Muscle of leg (tissue), 11 donors: ENCODE data around the gene CNTD1. TPM values are rescaled to one million over a fixed set of nuclear protein-coding genes. Genes with fewer than 3 reads are reported as not detected.
"Not testable (repeated sequence)": the region's sequence is repeated elsewhere in the genome, so short reads cannot be mapped to it uniquely, and the experiment has no call there.

Experiments used
- DNase-seq: peaks from one replicate; pipeline ENCODE4 v3.0.0; 2013
- H3K27ac ChIP-seq: one replicate; pipeline ENCODE4 v1.5.1; 2013; ENCODE audit warnings: mild to moderate bottlenecking, low read length, control low read depth
- H3K27me3 ChIP-seq: one replicate; pipeline ENCODE4 v1.6.1; 2013; ENCODE audit warnings: low read length; ENCODE audit not compliant: control insufficient read depth, insufficient read depth
- H3K36me3 ChIP-seq: one replicate; pipeline ENCODE4 v1.6.1; 2013; ENCODE audit warnings: low read length; ENCODE audit not compliant: control insufficient read depth, insufficient read depth
- H3K4me1 ChIP-seq: one replicate; pipeline ENCODE4 v1.6.1; 2013; ENCODE audit warnings: low read length; ENCODE audit not compliant: control insufficient read depth, insufficient read depth
- H3K4me3 ChIP-seq: one replicate; pipeline ENCODE4 v1.5.1; 2013; ENCODE audit warnings: low read length, control low read depth
- H3K9me3 ChIP-seq: replicated peaks from 2 replicates; pipeline ENCODE4 v1.6.1; 2013; ENCODE audit warnings: low read depth, low read length; ENCODE audit not compliant: control insufficient read depth
- WGBS: methylation state at CpG from one replicate; pipeline ENCODE4 v1.1.5; 2013; ENCODE audit warnings: missing lambda C conversion rate; ENCODE audit not compliant: insufficient coverage; 5-methylcytosine and 5-hydroxymethylcytosine counted together
- polyA plus RNA-seq, 8 donors: library from polyadenylated mRNA; unstranded; fragments of 120-200 nt; gene quantifications; one replicate each; pipeline versions ENCODE4 v1.2.1 to v1.2.3, GENCODE V29; 2013; ENCODE audit warnings: inconsistent platforms in 1 of 8, low replicate concordance in 1 of 8; ENCODE audit not compliant: insufficient read length in 8 of 8, insufficient read depth in 1 of 8
- total RNA-seq: library from RNA; stranded (reverse); fragments of 120-200 nt; gene quantifications from one replicate; pipeline ENCODE4 v1.2.4, GENCODE V29; 2013

The CNTD1 gene
- total and polyA plus RNA-seq, 9 donors = 0.04 to 1.6 (median 0.79) TPM

GRCh38 chr17:42853004-42853403, 54.3 kb downstream of the CNTD1 start:
- Histone ChIP-seq H3K27me3 (no peaks in the 10 kb centered on the region), H3K36me3 (no peaks in the 10 kb centered on the region), H3K9me3 (no peaks in the 10 kb centered on the region), H3K27ac (peak overlapping the region; percentile 20), H3K4me3 (peak overlapping the region; percentile 24), H3K4me1 (peaks cover 30% of the 10 kb centered on the region)
- WGBS = 33% methylated on average over 1 of the region's 4 CpGs
- peak; percentile 40 for DNase-seq

DNA sequence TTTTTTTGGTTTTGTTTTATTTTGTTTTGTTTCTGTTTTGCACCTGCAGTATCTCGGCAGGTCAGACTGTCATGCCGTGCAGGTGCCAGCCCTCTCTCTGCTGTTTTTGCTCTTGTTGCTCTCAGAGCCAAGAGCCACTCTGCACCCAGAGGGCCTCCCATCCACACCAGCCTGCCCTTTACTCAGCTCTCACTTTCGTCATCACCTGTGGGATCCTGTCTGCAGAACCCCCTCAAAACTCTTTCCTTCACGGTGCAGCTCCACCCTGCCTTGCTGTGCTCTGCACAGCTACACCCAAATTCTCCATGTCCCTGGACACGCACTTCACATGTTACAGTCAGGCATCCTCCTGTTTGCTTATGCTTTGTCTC, 54.9 kb downstream of the CNTD1 start:
- Histone ChIP-seq H3K36me3 (no peaks in the 10 kb centered on the region), H3K9me3 (no peaks in the 10 kb centered on the region), H3K27me3 (no peaks in the 10 kb centered on the region), H3K4me3 (peak overlapping the region; percentile 5), H3K4me1 (peaks cover 30% of the 10 kb centered on the region), H3K27ac (no peak overlapping the region)
- no peak for DNase-seq
- 61% methylated on average over 5 of the region's 5 CpGs for WGBS

GRCh38 chr17:42853968-42854790, 55.5 kb downstream of the CNTD1 start:
- no peak overlapping the region for H3K27ac ChIP-seq
- peak overlapping the region; percentile 5 for H3K4me3 ChIP-seq
- H3K36me3 ChIP-seq = no peaks in the 10 kb centered on the region
- no peaks in the 10 kb centered on the region for H3K9me3 ChIP-seq
- H3K4me1 ChIP-seq = peaks cover 30% of the 10 kb centered on the region
- H3K27me3 ChIP-seq = no peaks in the 10 kb centered on the region
- 84% methylated on average over 12 of the region's 15 CpGs for WGBS
- no peak for DNase-seq

DNA sequence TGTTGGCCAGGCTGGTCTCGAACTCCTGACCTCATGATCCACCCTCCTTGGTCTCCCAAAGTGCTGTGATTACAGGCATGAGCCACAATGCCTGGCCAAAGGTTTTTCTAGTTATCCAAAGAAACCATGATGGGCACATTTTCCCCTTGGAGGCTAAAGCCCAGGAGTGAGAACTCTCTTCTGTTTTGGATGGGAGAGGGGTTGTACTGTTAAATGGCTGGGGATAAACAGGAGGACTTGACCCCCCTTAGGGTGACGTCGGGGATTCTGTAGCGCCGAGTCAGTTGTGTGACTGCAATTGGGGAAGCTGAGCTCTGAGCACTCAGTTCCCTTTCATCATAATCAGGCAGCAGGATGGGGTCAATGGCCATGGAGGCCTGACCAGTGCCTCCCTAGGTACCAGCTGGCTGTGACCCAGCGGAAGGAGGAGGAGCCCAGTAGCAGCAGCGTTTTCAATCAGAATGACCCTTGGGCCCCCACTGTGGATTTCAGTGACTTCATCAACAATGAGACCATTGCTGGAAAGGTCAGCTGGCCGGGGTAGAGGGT, 56.5 kb downstream of the CNTD1 start:
- DNase-seq = no peak
- no peak overlapping the region for H3K27ac ChIP-seq
- no peaks in the 10 kb centered on the region for H3K36me3 ChIP-seq
- H3K4me1 ChIP-seq = peaks cover 24% of the 10 kb centered on the region
- no peaks in the 10 kb centered on the region for H3K9me3 ChIP-seq
- 63% methylated on average over 5 of the region's 8 CpGs for WGBS
- no peaks in the 10 kb centered on the region for H3K27me3 ChIP-seq
- H3K4me3 ChIP-seq = no peak overlapping the region

GRCh38 chr17:42856093-42856492, 57.4 kb downstream of the CNTD1 start:
- WGBS = no CpG with 5 or more reads among the region's 8 CpGs

DNA sequence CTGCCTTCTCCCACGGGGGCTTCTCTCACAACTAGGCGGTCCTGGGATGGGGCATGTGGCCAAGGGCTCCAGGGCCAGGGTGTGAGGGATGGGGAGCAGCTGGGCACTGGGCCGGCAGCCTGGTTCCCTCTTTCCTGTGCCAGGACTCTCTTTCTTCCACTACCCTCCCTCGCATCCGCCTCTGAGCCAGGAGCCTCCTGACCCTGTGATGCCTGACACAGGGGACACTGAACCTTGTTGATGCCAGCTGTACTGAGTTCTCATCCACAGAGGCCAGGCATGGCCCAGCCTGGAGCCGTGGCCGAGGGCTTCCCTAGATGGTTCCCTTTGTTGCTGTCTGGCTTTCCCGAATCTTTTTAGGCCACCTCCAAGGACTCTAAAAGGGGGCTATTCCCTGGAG, 57.9 kb downstream of the CNTD1 start:
- DNase-seq, H3K27ac ChIP-seq, H3K27me3 ChIP-seq, H3K4me3 ChIP-seq, H3K36me3 ChIP-seq, H3K9me3 ChIP-seq: not testable (repeated sequence)
- H3K4me1 ChIP-seq = peaks cover 14% of the 10 kb centered on the region
- 92% methylated on average over 5 of the region's 8 CpGs for WGBS

More at GRCh38 chr17:42856093-42856492, 57.4 kb downstream of the CNTD1 start:
- H3K27ac ChIP-seq, H3K36me3 ChIP-seq, DNase-seq, H3K27me3 ChIP-seq, H3K9me3 ChIP-seq, H3K4me3 ChIP-seq: not testable (repeated sequence)
- peaks cover 17% of the 10 kb centered on the region for H3K4me1 ChIP-seq

- no peak overlapping the region for H3K4me3 ChIP-seq
- no peak for DNase-seq
- H3K4me1 ChIP-seq = peaks cover 14% of the 10 kb centered on the region
- H3K9me3 ChIP-seq = no peaks in the 10 kb centered on the region
- H3K27me3 ChIP-seq = no peaks in the 10 kb centered on the region
- WGBS = no CpG with 5 or more reads among the region's 1 CpG
- no peaks in the 10 kb centered on the region for H3K36me3 ChIP-seq
- no peak overlapping the region for H3K27ac ChIP-seq
Observed at GRCh38 chr17:42857389-42857788, 58.7 kb downstream of the CNTD1 start.

Other genes with a start within 250 kb of the CNTD1 start
- gene HSD17B1, start 245.9 kb upstream of the CNTD1 start, total RNA-seq = 1.9 TPM
- gene HSD17B1, start 245.9 kb upstream of the CNTD1 start, polyA plus RNA-seq = 1 to 10 TPM; 2.2 to 3.2 (median 2.6) TPM
- 13.0 TPM for gene COASY, start 236.7 kb upstream of the CNTD1 start, total RNA-seq
- gene COASY, start 236.7 kb upstream of the CNTD1 start, polyA plus RNA-seq = 10 to 100 TPM; 25.5 to 33.5 (median 28.7) TPM
- 16.6 TPM for gene MLX, start 231.8 kb upstream of the CNTD1 start, total RNA-seq
- 10 to 100 TPM; 31.5 to 39.6 (median 35.5) TPM for gene MLX, start 231.8 kb upstream of the CNTD1 start, polyA plus RNA-seq
- gene PSMC3IP, start 221.1 kb upstream of the CNTD1 start, total RNA-seq = 5.4 TPM
- gene PSMC3IP, start 221.1 kb upstream of the CNTD1 start, polyA plus RNA-seq = 10 to 100 TPM; 10.5 to 13.5 (median 11.9) TPM
- 39.1 TPM for gene RETREG3, start 189.5 kb upstream of the CNTD1 start, total RNA-seq
- gene RETREG3, start 189.5 kb upstream of the CNTD1 start, polyA plus RNA-seq = 10 to 100 TPM; 27.6 to 36.1 (median 30.7) TPM
- 22.2 TPM for gene TUBG1, start 189.2 kb upstream of the CNTD1 start, total RNA-seq
- gene TUBG1, start 189.2 kb upstream of the CNTD1 start, polyA plus RNA-seq = 10 to 100 TPM; 30.7 to 43.5 (median 38.2) TPM
- gene TUBG2, start 139.6 kb upstream of the CNTD1 start, total RNA-seq = 8.7 TPM
- gene TUBG2, start 139.6 kb upstream of the CNTD1 start, polyA plus RNA-seq = 10 to 100 TPM in 7 of 8 donors, 1 to 10 TPM in 1; 10.0 to 19.2 (median 14.1) TPM
- 44.1 TPM for gene PLEKHH3, start 121.9 kb upstream of the CNTD1 start, total RNA-seq
- 10 to 100 TPM; 27.2 to 57.5 (median 40.6) TPM for gene PLEKHH3, start 121.9 kb upstream of the CNTD1 start, polyA plus RNA-seq
- gene CCR10, start 117.0 kb upstream of the CNTD1 start, total RNA-seq = 1.0 TPM
- gene CCR10, start 117.0 kb upstream of the CNTD1 start, polyA plus RNA-seq = 1 to 10 TPM; 1.2 to 2.9 (median 1.5) TPM
- gene CNTNAP1, start 116.3 kb upstream of the CNTD1 start, total RNA-seq = 8.1 TPM
- gene CNTNAP1, start 116.3 kb upstream of the CNTD1 start, polyA plus RNA-seq = 10 to 100 TPM in 6 of 8 donors, 1 to 10 TPM in 2; 9.0 to 15.7 (median 13.1) TPM
- 20.4 TPM for gene EZH1, start 53.8 kb upstream of the CNTD1 start, total RNA-seq
- 10 to 100 TPM; 15.6 to 21.8 (median 18.0) TPM for gene EZH1, start 53.8 kb upstream of the CNTD1 start, polyA plus RNA-seq
- 35.9 TPM for gene RAMP2, start 37.6 kb upstream of the CNTD1 start, total RNA-seq
- 10 to 100 TPM; 56.8 to 87.2 (median 73.2) TPM for gene RAMP2, start 37.6 kb upstream of the CNTD1 start, polyA plus RNA-seq
- gene VPS25, start 25.4 kb upstream of the CNTD1 start, total RNA-seq = 41.0 TPM
- gene VPS25, start 25.4 kb upstream of the CNTD1 start, polyA plus RNA-seq = 10 to 100 TPM; 28.7 to 40.0 (median 32.6) TPM
- 0.09 TPM for gene WNK4, start 18.3 kb upstream of the CNTD1 start, total RNA-seq
- 1 to 10 TPM in 3 of 8 donors, under 1 TPM in 5; 0.20 to 1.2 (median 0.67) TPM for gene WNK4, start 18.3 kb upstream of the CNTD1 start, polyA plus RNA-seq
- 84.1 TPM for gene COA3, start 157 bp upstream of the CNTD1 start, total RNA-seq
- gene COA3, start 157 bp upstream of the CNTD1 start, polyA plus RNA-seq = 10 to 100 TPM; 53.6 to 63.9 (median 59.5) TPM
- gene BECN1, start 25.4 kb downstream of the CNTD1 start, total RNA-seq = 37.7 TPM
- gene BECN1, start 25.4 kb downstream of the CNTD1 start, polyA plus RNA-seq = 10 to 100 TPM; 39.8 to 53.5 (median 45.1) TPM
- 26.1 TPM for gene PSME3, start 34.5 kb downstream of the CNTD1 start, total RNA-seq
- gene PSME3, start 34.5 kb downstream of the CNTD1 start, polyA plus RNA-seq = 10 to 100 TPM; 46.2 to 67.9 (median 55.3) TPM
- gene AOC2, start 45.7 kb downstream of the CNTD1 start, total RNA-seq = 0.66 TPM
- 1 to 10 TPM in 1 of 8 donors, under 1 TPM in 7; 0.41 to 1.2 (median 0.84) TPM for gene AOC2, start 45.7 kb downstream of the CNTD1 start, polyA plus RNA-seq
- 6.9 TPM for gene AOC3, start 52.3 kb downstream of the CNTD1 start, total RNA-seq
- gene AOC3, start 52.3 kb downstream of the CNTD1 start, polyA plus RNA-seq = 10 to 100 TPM; 11.7 to 23.6 (median 18.2) TPM
- gene G6PC1, start 101.9 kb downstream of the CNTD1 start, total RNA-seq = not detected
- gene G6PC1, start 101.9 kb downstream of the CNTD1 start, polyA plus RNA-seq = under 1 TPM in 3 of 8 donors, not detected in 5; 0.08 to 0.43 (median 0.26) TPM
- 35.4 TPM for gene AARSD1, start 165.6 kb downstream of the CNTD1 start, total RNA-seq
- 10 to 100 TPM; 46.5 to 67.1 (median 56.1) TPM for gene AARSD1, start 165.6 kb downstream of the CNTD1 start, polyA plus RNA-seq
- 37.3 TPM for gene PTGES3L, start 181.2 kb downstream of the CNTD1 start, total RNA-seq
- gene PTGES3L, start 181.2 kb downstream of the CNTD1 start, polyA plus RNA-seq = 10 to 100 TPM; 37.5 to 81.2 (median 63.0) TPM
- 5.3 TPM for gene RUNDC1, start 181.7 kb downstream of the CNTD1 start, total RNA-seq
- gene RUNDC1, start 181.7 kb downstream of the CNTD1 start, polyA plus RNA-seq = 1 to 10 TPM; 7.3 to 8.3 (median 7.6) TPM
- gene RPL27, start 199.6 kb downstream of the CNTD1 start, total RNA-seq = 3,028 TPM
- 1,000 to 10,000 TPM; 2,184 to 2,871 (median 2,448) TPM for gene RPL27, start 199.6 kb downstream of the CNTD1 start, polyA plus RNA-seq
- 7.6 TPM for gene IFI35, start 207.9 kb downstream of the CNTD1 start, total RNA-seq
- gene IFI35, start 207.9 kb downstream of the CNTD1 start, polyA plus RNA-seq = 10 to 100 TPM in 1 of 8 donors, 1 to 10 TPM in 7; 4.5 to 11.1 (median 6.5) TPM
- 50.4 TPM for gene VAT1, start 223.5 kb downstream of the CNTD1 start, total RNA-seq
- 10 to 100 TPM; 59.3 to 95.3 (median 77.3) TPM for gene VAT1, start 223.5 kb downstream of the CNTD1 start, polyA plus RNA-seq
- 0.35 TPM for gene RND2, start 226.4 kb downstream of the CNTD1 start, total RNA-seq
- gene RND2, start 226.4 kb downstream of the CNTD1 start, polyA plus RNA-seq = 1 to 10 TPM in 3 of 8 donors, under 1 TPM in 5; 0.48 to 1.2 (median 0.83) TPM